HCT116 (cell line): Measurements from ENCODE around the gene GPHN. TPM values are rescaled to one million over a fixed set of nuclear protein-coding genes. Genes with fewer than 3 reads are reported as not detected.

Source experiments
- ATAC-seq: fragments of 200-7000 bp; cut with Tn5 transposase; 2 replicates; pipeline ENCODE4 v1.9.1; 2020; ENCODE audit warnings: mild to moderate bottlenecking, moderate library complexity
- BruUV-seq: library from RNA; stranded (reverse); fragments of 400-500 nt; replicated peaks from 2 replicates; lab custom pipeline; 2021; lab: Mats Ljungman, UMichigan
- CTCF ChIA-PET: fragments of 300-600 bp; sonication (Branson Sonifier 250); formaldehyde crosslinking; loops from one replicate; lab custom pipeline; 2021; ENCODE audit warnings: antibody characterized with exemption; lab: Charles Lee
- POLR2A ChIA-PET: fragments of 300-600, 350-600 bp; sonication (Branson Sonifier 250); formaldehyde crosslinking; loops from one replicate; lab custom pipeline; 2021; ENCODE audit warnings: antibody characterized with exemption; lab: Charles Lee
- RAD21 ChIA-PET, 2 experiments: fragments of 300-600 bp; sonication (Branson Sonifier 250); formaldehyde crosslinking; loops; one replicate each; lab custom pipeline; 2023; ENCODE audit warnings: low total read pairs in 2 of 2; ENCODE audit not compliant: uncharacterized antibody in 2 of 2, unreplicated experiment in 2 of 2, low non-redundant PET in 1 of 2; lab: Charles Lee
- DNase-seq: peaks from one replicate; pipeline ENCODE4 v3.0.0-alpha.2; 2010; ENCODE audit warnings: low read depth, low spot score
- H2AFZ ChIP-seq: fragments of 200-600 bp; shearing (Covaris generic), sonication (generic); 2 replicates; pipeline ENCODE4 v1.6.1; 2017; ENCODE audit warnings: low read depth, mixed run types, mixed read lengths, antibody characterized with exemption, low read length; ENCODE audit not compliant: poor library complexity, severe bottlenecking
- H3K27ac ChIP-seq: 2 replicates; pipeline ENCODE4 v1.5.1; 2012; ENCODE audit warnings: low read depth, low read length
- H3K27me3 ChIP-seq: fragments of 200-600 bp; sonication (generic); 2 replicates; pipeline ENCODE4 v1.6.1; 2016; ENCODE audit warnings: mixed run types, low read length, mixed read lengths; ENCODE audit not compliant: insufficient read depth
- H3K36me3 ChIP-seq, 2 experiments: fragments of 200-500 bp in 1 of 2; fragments of 200-600 bp in 1 of 2; sonication (Bioruptor generic) in 1 of 2; sonication (generic) in 1 of 2; 2 replicates each; pipeline versions ENCODE4 v1.5.1 to v1.6.1; 2014 to 2016; ENCODE audit warnings: low read length in 2 of 2, inconsistent platforms in 1 of 2, mixed read lengths in 1 of 2, mixed run types in 1 of 2; ENCODE audit not compliant: insufficient read depth in 2 of 2, control insufficient read depth in 1 of 2
- H3K4me1 ChIP-seq, 2 experiments: fragments of 200-600 bp in 1 of 2; sonication (generic) in 1 of 2; 2 replicates each; pipeline versions ENCODE4 v1.5.1 to v1.6.1; 2012 to 2017; ENCODE audit warnings: low read length in 2 of 2, inconsistent platforms in 1 of 2, mild to moderate bottlenecking in 1 of 2, mixed read lengths in 1 of 2, mixed run types in 1 of 2, moderate library complexity in 1 of 2; ENCODE audit not compliant: insufficient read depth in 2 of 2, control insufficient read depth in 1 of 2
- H3K4me2 ChIP-seq: fragments of 200-600 bp; sonication (generic); 2 replicates; pipeline ENCODE4 v1.6.1; 2017; ENCODE audit warnings: mixed run types, low read length, mixed read lengths
- H3K4me3 ChIP-seq, 2 experiments: fragments of 200-600 bp in 1 of 2; sonication (generic) in 1 of 2; replicated peaks in 1 of 2; 2 replicates each; pipeline ENCODE4 v1.5.1; 2011 to 2016; ENCODE audit warnings: low read length in 2 of 2, control low read depth in 1 of 2, low read depth in 1 of 2, mild to moderate bottlenecking in 1 of 2, mixed read lengths in 1 of 2, mixed run types in 1 of 2
- H3K79me2 ChIP-seq: fragments of 200-600 bp; sonication (generic); 2 replicates; pipeline ENCODE4 v1.6.1; 2017; ENCODE audit warnings: mild to moderate bottlenecking, mixed run types, low read length, moderate library complexity, mixed read lengths; ENCODE audit not compliant: insufficient read depth
- H3K9ac ChIP-seq: fragments of 200-600 bp; sonication (generic); 2 replicates; pipeline ENCODE4 v1.6.1; 2016; ENCODE audit warnings: low read length, mixed read lengths
- H3K9me2 ChIP-seq: fragments of 200-600 bp; sonication (generic), shearing (Covaris generic); 2 replicates; pipeline ENCODE4 v1.6.1; 2017; ENCODE audit warnings: mixed run types, mild to moderate bottlenecking, moderate library complexity; ENCODE audit not compliant: insufficient read depth
- H3K9me3 ChIP-seq, 2 experiments: fragments of 200-500 bp in 1 of 2; fragments of 200-600 bp in 1 of 2; sonication (Bioruptor generic) in 1 of 2; sonication (generic) in 1 of 2; 2 replicates each; pipeline ENCODE4 v1.6.1; 2014 to 2017; ENCODE audit warnings: low read length in 2 of 2, mixed read lengths in 2 of 2, inconsistent platforms in 1 of 2, low read depth in 1 of 2, mild to moderate bottlenecking in 1 of 2, mixed run types in 1 of 2, moderate library complexity in 1 of 2; ENCODE audit not compliant: control insufficient read depth in 1 of 2, insufficient read depth in 1 of 2
- H4K20me1 ChIP-seq: fragments of 200-600 bp; sonication (generic), shearing (Covaris generic); 2 replicates; pipeline ENCODE4 v1.6.1; 2017; ENCODE audit warnings: mixed run types, mild to moderate bottlenecking, moderate library complexity; ENCODE audit not compliant: insufficient read depth
- ATF3 ChIP-seq: IDR thresholded peaks from 2 replicates; pipeline ENCODE4 v1.6.1; 2012
- CTCF ChIP-seq, 3 experiments: fragments of 200-600 bp in 1 of 3; sonication (generic) in 1 of 3; IDR thresholded peaks in 2 of 3; conservative IDR thresholded peaks in 1 of 3; 2 replicates each; pipeline ENCODE4 v1.5.1; 2012 to 2017; ENCODE audit warnings: low read depth in 2 of 3, low read length in 2 of 3, antibody characterized with exemption in 1 of 3, borderline replicate concordance in 1 of 3, control low read depth in 1 of 3, mild to moderate bottlenecking in 1 of 3, mixed read lengths in 1 of 3, mixed run types in 1 of 3, moderate library complexity in 1 of 3; ENCODE audit not compliant: insufficient read depth in 1 of 3
- EZH2phosphoT487 ChIP-seq: fragments of 200-600 bp; IDR thresholded peaks from 2 replicates; pipeline ENCODE4 v1.6.1; 2018; ENCODE audit warnings: antibody characterized with exemption, borderline replicate concordance
- FOSL1 ChIP-seq: IDR thresholded peaks from 2 replicates; pipeline ENCODE4 v1.6.1; 2012; ENCODE audit warnings: low read depth
- JUND ChIP-seq: IDR thresholded peaks from 2 replicates; pipeline ENCODE4 v1.6.1; 2012
- POLR2A ChIP-seq: IDR thresholded peaks from 2 replicates; pipeline ENCODE4 v1.7.0; 2011; ENCODE audit warnings: borderline replicate concordance; ENCODE audit not compliant: insufficient read depth, insufficient read length; ENCODE audit errors: extremely low read depth
- POLR2AphosphoS5 ChIP-seq: IDR thresholded peaks from 2 replicates; pipeline ENCODE4 v1.6.1; 2011; ENCODE audit warnings: mild to moderate bottlenecking, low read depth, low read length, moderate library complexity
- SP1 ChIP-seq: IDR thresholded peaks from 2 replicates; pipeline ENCODE4 v1.6.1; 2012; ENCODE audit warnings: low read depth
- YY1 ChIP-seq: IDR thresholded peaks from 2 replicates; pipeline ENCODE4 v1.6.1; 2011; ENCODE audit warnings: low read length, low read depth, moderate library complexity, mild to moderate bottlenecking; ENCODE audit not compliant: insufficient replicate concordance; ENCODE audit errors: extremely low read depth
- ZBTB33 ChIP-seq: IDR thresholded peaks from 2 replicates; pipeline ENCODE4 v1.6.1; 2011; ENCODE audit warnings: mild to moderate bottlenecking, low read length, moderate library complexity; ENCODE audit not compliant: insufficient replicate concordance; ENCODE audit errors: extremely low read depth
- ZFX ChIP-seq: fragments of 450-650 bp; IDR thresholded peaks from 2 replicates; pipeline ENCODE4 v1.6.1; 2017
- intact Hi-C: fragments of 100-400 bp; cut with micrococcal nuclease; formaldehyde crosslinking; loops from 2 replicates; pipeline ENCODE4 v1.10.0; 2022
- total RNA-seq: library from RNA; stranded (reverse); gene quantifications from one replicate; pipeline ENCODE4 v1.2.1, GENCODE V29; 2021; ENCODE audit not compliant: unreplicated experiment

Gene GPHN
- total RNA-seq, 1 experiment from 2014 or later = 43.8 TPM

GRCh38 chr14:66745078-66745477 is 237.1 kb downstream of the GPHN start:
- Histone ChIP-seq H3K27me3 (no peaks in the 10 kb centered on the region), H3K27ac (no peak overlapping the region), H3K4me2 (no peak overlapping the region), H3K9me2 (no peaks in the 10 kb centered on the region), H3K79me2 (peaks cover 2% of the 10 kb centered on the region; the same call in 1 of the 2 replicates), H3K9ac (no peak overlapping the region), H4K20me1 (peaks cover 4% of the 10 kb centered on the region; the same call in 1 of the 2 replicates), H3K36me3 (no peaks in the 10 kb centered on the region), H3K4me3 (no peak overlapping the region), H3K4me1 (no peaks in the 10 kb centered on the region), H3K9me3 (no peaks in the 10 kb centered on the region), H2AFZ (no peak overlapping the region)
- ChIA-PET RAD21 (no interaction called here), POLR2A (no interaction called here), CTCF (no interaction called here)
- TF ChIP-seq ZFX (no peak), SP1 (no peak), EZH2phosphoT487 (no peak), ATF3 (no peak), POLR2AphosphoS5 (no peak), YY1 (no peak), ZBTB33 (no peak), CTCF (IDR thresholded peaks at IDR 0.05 in 2 of 3, conservative IDR thresholded peaks at IDR 0.05 in 1 of 3; ENCODE audit: borderline replicate concordance in 1 of 3, insufficient read depth in 1 of 3, low read depth in 2 of 3, low read length in 2 of 3) (no peak), POLR2A (no peak), JUND (no peak), FOSL1 (no peak)
- DNase-seq = no peak
- BruUV-seq = no TSS peak
- intact Hi-C loops = loop anchor here (10.0 kb wide), 2 partner anchors 120 to 250 kb away; no protein-coding TSS in a partner anchor
- ATAC-seq = no peak
